Tibial nerve (tissue), 3 donors: ENCODE results near the gene ALPL.

Experiments
- CTCF ChIP-seq, 5 experiments: fragments of 200-600 bp in 3 of 5; fragments of 450-650 bp in 2 of 5; sonication (generic) in 3 of 5; IDR thresholded peaks; one replicate each; pipeline ENCODE4 v1.5.1; 2016 to 2019; ENCODE audit warnings: antibody characterized with exemption in 5 of 5, mild to moderate bottlenecking in 3 of 5, moderate library complexity in 2 of 5
- POLR2A ChIP-seq, 2 donors: fragments of 450-650 bp; IDR thresholded peaks; one replicate each; pipeline ENCODE4 v1.6.1; 2017; ENCODE audit warnings: antibody characterized with exemption in 2 of 2, mild to moderate bottlenecking in 2 of 2, moderate library complexity in 2 of 2

DNA sequence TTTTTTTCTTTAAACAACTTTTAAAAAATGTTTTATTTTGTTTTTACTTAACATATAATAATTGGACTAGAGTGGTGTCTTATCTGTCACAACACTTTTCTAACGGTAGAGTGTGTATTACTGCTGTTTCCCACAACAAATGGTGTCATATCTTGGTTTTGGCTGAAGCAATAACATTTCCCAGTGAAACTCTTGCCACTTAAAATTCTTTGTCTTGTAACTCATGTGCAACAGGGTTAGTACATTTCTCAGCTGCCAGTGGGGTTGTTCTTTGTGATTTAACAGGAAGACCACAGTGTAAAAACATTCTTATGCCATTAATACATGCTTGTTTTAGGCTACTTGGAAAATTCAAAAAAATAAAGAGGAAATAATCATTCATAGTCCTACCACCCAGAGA lies 43.5 kb downstream of the ALPL start:
- TF ChIP-seq POLR2A (IDR thresholded peaks at IDR 0.05) (no peak), CTCF (IDR thresholded peaks at IDR 0.05) (no peak)
